ENCODE data around the gene GPC5. TPM values are rescaled to one million over a fixed set of nuclear protein-coding genes. Genes with fewer than 3 reads are reported as not detected.

Gene GPC5
- total RNA-seq, 4 donors from 2014 or later: not detected

DNA sequence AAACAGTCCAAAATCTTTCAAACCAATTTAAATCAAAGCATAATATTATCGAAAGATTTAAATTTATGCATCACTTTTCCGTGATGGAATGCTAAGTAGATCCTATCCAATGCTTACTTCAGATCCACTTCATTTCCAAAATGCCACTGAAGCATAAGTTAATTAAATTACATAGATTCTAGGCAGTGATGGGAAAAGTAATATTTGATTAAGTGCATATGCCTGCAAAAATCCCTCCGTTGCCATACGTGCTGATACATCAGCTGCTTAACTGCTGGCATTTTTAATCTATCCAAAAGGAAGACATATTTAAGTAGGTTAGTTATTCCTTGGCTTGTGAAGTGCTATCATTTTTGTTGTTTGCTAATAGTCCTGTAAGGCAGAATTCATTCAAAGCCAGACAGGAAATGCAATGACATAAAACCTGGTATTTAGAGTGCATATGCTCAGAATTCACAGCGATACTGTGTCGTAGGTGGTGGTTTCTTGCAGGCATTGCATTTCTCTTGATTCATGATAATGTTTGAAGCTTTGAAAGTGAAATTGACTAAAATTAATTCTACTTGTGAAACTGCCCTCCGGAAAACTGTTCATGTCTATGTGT is 1089.9 kb downstream of the GPC5 start:
- Histone ChIP-seq H3K4me3 (no peak overlapping the region), H3K27ac (no peak overlapping the region), H3K27me3 (no peaks in the 10 kb centered on the region), H3K9me3 (no peaks in the 10 kb centered on the region), H3K36me3 (no peaks in the 10 kb centered on the region), H3K4me1 (no peaks in the 10 kb centered on the region)
- in situ Hi-C loops (cut with MboI; ENCODE audit: low sequenced_read_pairs in 4 of 4) (no loop called here), intact Hi-C loops (cut with DNase I; ENCODE audit: low total_unique reads) (no loop called here)
- no peak for DNase-seq
- no peak for ATAC-seq
- TF ChIP-seq, protein P1, sequence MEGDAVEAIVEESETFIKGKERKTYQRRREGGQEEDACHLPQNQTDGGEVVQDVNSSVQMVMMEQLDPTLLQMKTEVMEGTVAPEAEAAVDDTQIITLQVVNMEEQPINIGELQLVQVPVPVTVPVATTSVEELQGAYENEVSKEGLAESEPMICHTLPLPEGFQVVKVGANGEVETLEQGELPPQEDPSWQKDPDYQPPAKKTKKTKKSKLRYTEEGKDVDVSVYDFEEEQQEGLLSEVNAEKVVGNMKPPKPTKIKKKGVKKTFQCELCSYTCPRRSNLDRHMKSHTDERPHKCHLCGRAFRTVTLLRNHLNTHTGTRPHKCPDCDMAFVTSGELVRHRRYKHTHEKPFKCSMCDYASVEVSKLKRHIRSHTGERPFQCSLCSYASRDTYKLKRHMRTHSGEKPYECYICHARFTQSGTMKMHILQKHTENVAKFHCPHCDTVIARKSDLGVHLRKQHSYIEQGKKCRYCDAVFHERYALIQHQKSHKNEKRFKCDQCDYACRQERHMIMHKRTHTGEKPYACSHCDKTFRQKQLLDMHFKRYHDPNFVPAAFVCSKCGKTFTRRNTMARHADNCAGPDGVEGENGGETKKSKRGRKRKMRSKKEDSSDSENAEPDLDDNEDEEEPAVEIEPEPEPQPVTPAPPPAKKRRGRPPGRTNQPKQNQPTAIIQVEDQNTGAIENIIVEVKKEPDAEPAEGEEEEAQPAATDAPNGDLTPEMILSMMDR (IDR thresholded peaks at IDR 0.05 in 4 of 5, conservative IDR thresholded peaks at IDR 0.05 in 1 of 5): no peak
- no peak for TF ChIP-seq POLR2A (IDR thresholded peaks at IDR 0.05)

DNA sequence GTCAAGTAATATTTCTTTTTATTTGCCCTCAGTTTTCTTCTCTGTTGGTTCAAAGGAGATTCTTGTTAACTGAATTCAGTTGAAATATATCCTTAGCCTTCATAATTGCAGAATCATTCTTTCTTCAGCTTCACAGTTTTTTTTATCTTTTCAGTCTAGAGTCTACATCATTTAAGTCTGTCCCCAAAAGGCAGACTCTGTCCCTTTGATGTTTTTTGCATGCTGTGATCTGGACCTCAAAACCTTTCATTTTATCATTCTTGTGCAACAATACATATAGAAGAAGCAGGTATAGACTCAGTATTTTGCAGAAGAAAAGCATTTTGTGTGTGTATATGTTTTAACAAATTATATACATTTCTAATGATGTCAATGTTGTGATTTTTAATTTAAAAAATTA is 1093.4 kb downstream of the GPC5 start:
- H3K4me3 ChIP-seq: no peak overlapping the region
- intact Hi-C loops (cut with DNase I; ENCODE audit: low total_unique reads) (no loop called here), in situ Hi-C loops (cut with MboI; ENCODE audit: low sequenced_read_pairs in 4 of 4) (no loop called here)
- no peaks in the 10 kb centered on the region for H3K4me1 ChIP-seq
- TF ChIP-seq POLR2A (IDR thresholded peaks at IDR 0.05): no peak
- no peaks in the 10 kb centered on the region for H3K27me3 ChIP-seq
- ATAC-seq (no peak), DNase-seq (no peak)
- H3K36me3 ChIP-seq: no peaks in the 10 kb centered on the region
- no peak overlapping the region for H3K27ac ChIP-seq
- no peaks in the 10 kb centered on the region for H3K9me3 ChIP-seq

DNA sequence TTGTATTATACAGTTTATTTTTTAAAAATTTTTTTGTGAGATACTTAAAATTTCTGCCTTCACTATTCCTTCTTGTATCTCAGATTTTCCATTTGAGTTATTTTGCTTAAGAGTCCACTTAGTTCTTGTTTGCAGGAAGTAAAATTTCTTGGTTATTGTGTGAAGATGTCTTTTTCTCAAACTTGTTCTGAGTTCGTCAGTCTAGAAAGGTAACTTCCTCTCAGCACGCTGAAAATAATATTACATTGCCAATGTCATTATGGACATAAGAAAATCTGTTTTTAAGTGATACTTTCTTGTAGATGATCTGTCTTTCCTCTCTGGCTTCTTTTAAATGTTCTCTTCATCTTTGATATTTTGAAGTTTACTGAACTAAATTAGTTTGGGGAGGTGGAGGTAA is 1096.5 kb downstream of the GPC5 start:
- in situ Hi-C loops (cut with MboI; ENCODE audit: low sequenced_read_pairs in 4 of 4) (no loop called here), intact Hi-C loops (cut with DNase I; ENCODE audit: low total_unique reads) (no loop called here)
- no peak for ATAC-seq
- TF ChIP-seq, protein P1 (IDR thresholded peaks at IDR 0.05 in 4 of 5, conservative IDR thresholded peaks at IDR 0.05 in 1 of 5): no peak
- no peak for TF ChIP-seq POLR2A (IDR thresholded peaks at IDR 0.05)
- no peak overlapping the region for H3K27ac ChIP-seq
- no peak overlapping the region for H3K4me3 ChIP-seq
- no peaks in the 10 kb centered on the region for H3K9me3 ChIP-seq
- H3K36me3 ChIP-seq: no peaks in the 10 kb centered on the region
- no peak for DNase-seq
- H3K27me3 ChIP-seq: no peaks in the 10 kb centered on the region
- no peaks in the 10 kb centered on the region for H3K4me1 ChIP-seq

DNA sequence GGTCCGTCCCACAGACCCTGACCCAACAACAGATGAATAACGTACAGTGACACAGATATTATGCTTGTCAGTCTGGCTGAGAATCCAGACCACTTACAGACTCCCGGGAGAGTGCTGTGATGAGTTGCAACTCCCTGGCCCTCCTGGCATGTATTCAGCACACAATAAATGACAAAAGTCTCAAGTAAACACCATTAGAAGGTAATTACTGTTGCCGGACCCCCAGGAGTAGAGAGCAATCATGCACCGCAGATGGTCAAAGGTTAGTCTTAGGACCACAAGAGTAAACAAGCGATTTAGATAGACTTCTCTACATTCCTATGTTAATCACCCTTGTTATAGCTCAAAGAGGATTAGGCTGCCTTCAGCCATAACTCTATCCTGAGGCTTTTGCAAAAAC is 1101.8 kb downstream of the GPC5 start:
- Histone ChIP-seq H3K4me1 (no peaks in the 10 kb centered on the region), H3K9me3 (no peaks in the 10 kb centered on the region), H3K27me3 (no peaks in the 10 kb centered on the region), H3K27ac (no peak overlapping the region), H3K36me3 (no peaks in the 10 kb centered on the region), H3K4me3 (no peak overlapping the region)
- ATAC-seq (no peak), DNase-seq (no peak)
- intact Hi-C loops (cut with DNase I; ENCODE audit: low total_unique reads) (no loop called here), in situ Hi-C loops (cut with MboI; ENCODE audit: low sequenced_read_pairs in 4 of 4) (no loop called here)
- no peak for TF ChIP-seq POLR2A (IDR thresholded peaks at IDR 0.05)
- TF ChIP-seq, protein P1 (IDR thresholded peaks at IDR 0.05 in 4 of 5, conservative IDR thresholded peaks at IDR 0.05 in 1 of 5): no peak

DNA sequence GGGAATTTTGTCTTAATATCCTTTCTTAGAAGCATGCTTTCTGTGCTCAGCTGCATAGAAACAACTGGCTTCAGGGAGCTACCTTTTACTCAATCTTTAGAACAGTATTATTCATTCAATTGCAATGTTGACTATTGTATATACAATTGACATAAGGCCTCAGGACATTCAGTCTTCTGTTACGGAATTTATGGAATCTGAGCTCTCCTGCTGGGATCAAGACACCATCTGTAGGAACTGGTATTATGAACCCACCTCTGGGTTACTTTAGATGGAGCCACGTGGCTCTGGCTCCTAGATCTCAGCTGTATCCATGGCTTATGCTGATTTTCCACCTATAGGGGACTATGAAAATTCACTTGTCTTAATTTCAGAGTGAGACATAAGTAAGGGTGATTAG is 1112.0 kb downstream of the GPC5 start:
- H3K27ac ChIP-seq: no peak overlapping the region
- H3K36me3 ChIP-seq: no peaks in the 10 kb centered on the region
- intact Hi-C loops (cut with DNase I; ENCODE audit: low total_unique reads) (no loop called here), in situ Hi-C loops (cut with MboI; ENCODE audit: low sequenced_read_pairs in 4 of 4) (no loop called here)
- no peak for ATAC-seq
- H3K4me1 ChIP-seq: no peaks in the 10 kb centered on the region
- H3K27me3 ChIP-seq: no peaks in the 10 kb centered on the region
- H3K9me3 ChIP-seq: no peaks in the 10 kb centered on the region
- H3K4me3 ChIP-seq: no peak overlapping the region
- DNase-seq: no peak
- TF ChIP-seq, protein P1 (IDR thresholded peaks at IDR 0.05 in 4 of 5, conservative IDR thresholded peaks at IDR 0.05 in 1 of 5): no peak
- no peak for TF ChIP-seq POLR2A (IDR thresholded peaks at IDR 0.05)

Measured in gastrocnemius medialis (tissue), 4 donors.